ENCODE measurements around the gene ABHD2. TPM values are rescaled to one million over a fixed set of nuclear protein-coding genes. Genes with fewer than 3 reads are reported as not detected.

The ABHD2 gene
- total RNA-seq, 1 experiment from 2014 or later: 29.7 TPM

DNA sequence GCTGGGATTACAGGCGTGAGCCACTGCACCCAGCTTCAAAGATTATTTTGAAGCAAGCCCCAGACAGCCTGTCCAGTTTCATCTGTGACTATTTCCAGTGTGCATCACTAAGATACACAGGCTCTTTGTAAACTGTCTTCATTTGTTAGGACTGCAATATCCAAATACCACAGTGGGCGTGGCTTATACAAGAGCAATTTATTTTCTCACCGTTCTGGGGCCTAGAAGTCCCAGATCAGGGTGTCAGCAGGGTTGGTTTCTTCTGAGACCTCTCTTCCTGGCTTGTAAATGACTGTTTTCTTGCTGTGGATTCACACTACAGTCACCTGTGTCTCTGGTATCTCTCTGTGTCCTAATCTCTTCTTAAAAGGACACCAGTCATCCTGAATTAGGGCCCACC lies 73.4 kb downstream of the ABHD2 start:
- Mint-ChIP-seq H3K9me3 (no peaks in the 10 kb centered on the region), H3K27ac (no peak overlapping the region), H3K4me1 (peaks cover 18% of the 10 kb centered on the region), H3K4me3 (no peak overlapping the region), H3K27me3 (ENCODE audit: low read depth) (no peaks in the 10 kb centered on the region), H3K36me3 (peaks cover 7% of the 10 kb centered on the region)
- POLR2A ChIA-PET: no interaction called here
- no peak for DNase-seq (ENCODE audit: low spot score)
- no peak for ATAC-seq
- CTCF ChIA-PET: no interaction called here
- TF ChIP-seq, protein P1, sequence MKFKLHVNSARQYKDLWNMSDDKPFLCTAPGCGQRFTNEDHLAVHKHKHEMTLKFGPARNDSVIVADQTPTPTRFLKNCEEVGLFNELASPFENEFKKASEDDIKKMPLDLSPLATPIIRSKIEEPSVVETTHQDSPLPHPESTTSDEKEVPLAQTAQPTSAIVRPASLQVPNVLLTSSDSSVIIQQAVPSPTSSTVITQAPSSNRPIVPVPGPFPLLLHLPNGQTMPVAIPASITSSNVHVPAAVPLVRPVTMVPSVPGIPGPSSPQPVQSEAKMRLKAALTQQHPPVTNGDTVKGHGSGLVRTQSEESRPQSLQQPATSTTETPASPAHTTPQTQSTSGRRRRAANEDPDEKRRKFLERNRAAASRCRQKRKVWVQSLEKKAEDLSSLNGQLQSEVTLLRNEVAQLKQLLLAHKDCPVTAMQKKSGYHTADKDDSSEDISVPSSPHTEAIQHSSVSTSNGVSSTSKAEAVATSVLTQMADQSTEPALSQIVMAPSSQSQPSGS (CRISPR knock-in tag; IDR thresholded peaks at IDR 0.05; ENCODE audit: borderline replicate concordance, low read depth): no peak
- TF ChIP-seq NFYB (CRISPR knock-in tag; conservative IDR thresholded peaks at IDR 0.05; ENCODE audit: low read depth) (no peak), SP1 (CRISPR knock-in tag; conservative IDR thresholded peaks at IDR 0.05) (no peak)
- TF ChIP-seq, protein P2, sequence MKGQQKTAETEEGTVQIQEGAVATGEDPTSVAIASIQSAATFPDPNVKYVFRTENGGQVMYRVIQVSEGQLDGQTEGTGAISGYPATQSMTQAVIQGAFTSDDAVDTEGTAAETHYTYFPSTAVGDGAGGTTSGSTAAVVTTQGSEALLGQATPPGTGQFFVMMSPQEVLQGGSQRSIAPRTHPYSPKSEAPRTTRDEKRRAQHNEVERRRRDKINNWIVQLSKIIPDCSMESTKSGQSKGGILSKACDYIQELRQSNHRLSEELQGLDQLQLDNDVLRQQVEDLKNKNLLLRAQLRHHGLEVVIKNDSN (CRISPR knock-in tag; IDR thresholded peaks at IDR 0.05): no peak
- TF ChIP-seq, protein P3, sequence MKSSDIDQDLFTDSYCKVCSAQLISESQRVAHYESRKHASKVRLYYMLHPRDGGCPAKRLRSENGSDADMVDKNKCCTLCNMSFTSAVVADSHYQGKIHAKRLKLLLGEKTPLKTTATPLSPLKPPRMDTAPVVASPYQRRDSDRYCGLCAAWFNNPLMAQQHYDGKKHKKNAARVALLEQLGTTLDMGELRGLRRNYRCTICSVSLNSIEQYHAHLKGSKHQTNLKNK (CRISPR knock-in tag; IDR thresholded peaks at IDR 0.05): no peak
- TF ChIP-seq, protein P4, sequence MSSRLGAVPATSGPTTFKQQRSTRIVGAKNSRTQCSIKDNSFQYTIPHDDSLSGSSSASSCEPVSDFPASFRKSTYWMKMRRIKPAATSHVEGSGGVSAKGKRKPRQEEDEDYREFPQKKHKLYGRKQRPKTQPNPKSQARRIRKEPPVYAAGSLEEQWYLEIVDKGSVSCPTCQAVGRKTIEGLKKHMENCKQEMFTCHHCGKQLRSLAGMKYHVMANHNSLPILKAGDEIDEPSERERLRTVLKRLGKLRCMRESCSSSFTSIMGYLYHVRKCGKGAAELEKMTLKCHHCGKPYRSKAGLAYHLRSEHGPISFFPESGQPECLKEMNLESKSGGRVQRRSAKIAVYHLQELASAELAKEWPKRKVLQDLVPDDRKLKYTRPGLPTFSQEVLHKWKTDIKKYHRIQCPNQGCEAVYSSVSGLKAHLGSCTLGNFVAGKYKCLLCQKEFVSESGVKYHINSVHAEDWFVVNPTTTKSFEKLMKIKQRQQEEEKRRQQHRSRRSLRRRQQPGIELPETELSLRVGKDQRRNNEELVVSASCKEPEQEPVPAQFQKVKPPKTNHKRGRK (CRISPR knock-in tag; IDR thresholded peaks at IDR 0.05; ENCODE audit: borderline replicate concordance): no peak
- TF ChIP-seq, protein P5, sequence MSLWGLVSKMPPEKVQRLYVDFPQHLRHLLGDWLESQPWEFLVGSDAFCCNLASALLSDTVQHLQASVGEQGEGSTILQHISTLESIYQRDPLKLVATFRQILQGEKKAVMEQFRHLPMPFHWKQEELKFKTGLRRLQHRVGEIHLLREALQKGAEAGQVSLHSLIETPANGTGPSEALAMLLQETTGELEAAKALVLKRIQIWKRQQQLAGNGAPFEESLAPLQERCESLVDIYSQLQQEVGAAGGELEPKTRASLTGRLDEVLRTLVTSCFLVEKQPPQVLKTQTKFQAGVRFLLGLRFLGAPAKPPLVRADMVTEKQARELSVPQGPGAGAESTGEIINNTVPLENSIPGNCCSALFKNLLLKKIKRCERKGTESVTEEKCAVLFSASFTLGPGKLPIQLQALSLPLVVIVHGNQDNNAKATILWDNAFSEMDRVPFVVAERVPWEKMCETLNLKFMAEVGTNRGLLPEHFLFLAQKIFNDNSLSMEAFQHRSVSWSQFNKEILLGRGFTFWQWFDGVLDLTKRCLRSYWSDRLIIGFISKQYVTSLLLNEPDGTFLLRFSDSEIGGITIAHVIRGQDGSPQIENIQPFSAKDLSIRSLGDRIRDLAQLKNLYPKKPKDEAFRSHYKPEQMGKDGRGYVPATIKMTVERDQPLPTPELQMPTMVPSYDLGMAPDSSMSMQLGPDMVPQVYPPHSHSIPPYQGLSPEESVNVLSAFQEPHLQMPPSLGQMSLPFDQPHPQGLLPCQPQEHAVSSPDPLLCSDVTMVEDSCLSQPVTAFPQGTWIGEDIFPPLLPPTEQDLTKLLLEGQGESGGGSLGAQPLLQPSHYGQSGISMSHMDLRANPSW (CRISPR knock-in tag; conservative IDR thresholded peaks at IDR 0.05; ENCODE audit: low read depth): no peak
- TF ChIP-seq, protein P6, sequence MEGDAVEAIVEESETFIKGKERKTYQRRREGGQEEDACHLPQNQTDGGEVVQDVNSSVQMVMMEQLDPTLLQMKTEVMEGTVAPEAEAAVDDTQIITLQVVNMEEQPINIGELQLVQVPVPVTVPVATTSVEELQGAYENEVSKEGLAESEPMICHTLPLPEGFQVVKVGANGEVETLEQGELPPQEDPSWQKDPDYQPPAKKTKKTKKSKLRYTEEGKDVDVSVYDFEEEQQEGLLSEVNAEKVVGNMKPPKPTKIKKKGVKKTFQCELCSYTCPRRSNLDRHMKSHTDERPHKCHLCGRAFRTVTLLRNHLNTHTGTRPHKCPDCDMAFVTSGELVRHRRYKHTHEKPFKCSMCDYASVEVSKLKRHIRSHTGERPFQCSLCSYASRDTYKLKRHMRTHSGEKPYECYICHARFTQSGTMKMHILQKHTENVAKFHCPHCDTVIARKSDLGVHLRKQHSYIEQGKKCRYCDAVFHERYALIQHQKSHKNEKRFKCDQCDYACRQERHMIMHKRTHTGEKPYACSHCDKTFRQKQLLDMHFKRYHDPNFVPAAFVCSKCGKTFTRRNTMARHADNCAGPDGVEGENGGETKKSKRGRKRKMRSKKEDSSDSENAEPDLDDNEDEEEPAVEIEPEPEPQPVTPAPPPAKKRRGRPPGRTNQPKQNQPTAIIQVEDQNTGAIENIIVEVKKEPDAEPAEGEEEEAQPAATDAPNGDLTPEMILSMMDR (IDR thresholded peaks at IDR 0.05): no peak

DNA sequence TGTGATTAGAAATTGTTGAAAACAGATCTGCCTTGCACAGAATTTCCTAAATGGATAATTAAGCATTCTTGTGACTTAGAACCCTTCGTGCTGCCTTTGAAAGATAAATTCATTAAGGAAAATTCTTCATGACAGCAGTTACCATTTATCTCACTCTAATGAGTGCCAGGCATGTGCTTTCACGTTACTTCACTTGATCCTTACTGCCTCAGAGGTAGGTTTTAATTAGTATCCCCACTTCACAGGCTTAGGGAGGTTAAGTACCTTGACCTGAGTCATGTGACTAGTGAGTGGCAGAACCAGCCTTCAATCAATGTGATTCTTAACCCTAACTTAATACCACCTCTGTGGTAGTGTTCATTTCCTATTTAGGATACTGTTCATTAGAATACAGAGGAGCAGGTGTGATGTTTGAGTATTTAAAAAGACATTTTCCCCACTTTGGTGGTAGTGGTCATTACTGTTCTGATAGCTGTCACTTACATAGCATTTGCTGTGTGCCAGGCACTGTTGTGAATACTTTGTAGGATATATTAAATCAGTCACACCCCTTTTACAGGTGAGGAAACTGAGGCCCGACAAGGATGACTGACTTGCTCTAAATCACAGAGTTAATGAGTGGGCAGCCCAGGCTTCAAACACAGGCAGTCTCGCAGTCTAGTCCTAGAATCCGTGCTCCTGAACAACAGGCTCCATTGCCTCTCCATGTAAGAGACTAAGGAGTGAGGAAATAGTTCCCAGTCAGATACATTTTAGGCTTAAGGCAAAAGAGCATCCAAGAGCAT lies 75.2 kb downstream of the ABHD2 start:
- H3K27me3 Mint-ChIP-seq (ENCODE audit: low read depth): no peaks in the 10 kb centered on the region
- no peaks in the 10 kb centered on the region for H3K36me3 Mint-ChIP-seq
- H3K27ac Mint-ChIP-seq: no peak overlapping the region
- TF ChIP-seq SMAD4 (CRISPR knock-in tag; IDR thresholded peaks at IDR 0.05): no peak
- TF ChIP-seq, protein P7, sequence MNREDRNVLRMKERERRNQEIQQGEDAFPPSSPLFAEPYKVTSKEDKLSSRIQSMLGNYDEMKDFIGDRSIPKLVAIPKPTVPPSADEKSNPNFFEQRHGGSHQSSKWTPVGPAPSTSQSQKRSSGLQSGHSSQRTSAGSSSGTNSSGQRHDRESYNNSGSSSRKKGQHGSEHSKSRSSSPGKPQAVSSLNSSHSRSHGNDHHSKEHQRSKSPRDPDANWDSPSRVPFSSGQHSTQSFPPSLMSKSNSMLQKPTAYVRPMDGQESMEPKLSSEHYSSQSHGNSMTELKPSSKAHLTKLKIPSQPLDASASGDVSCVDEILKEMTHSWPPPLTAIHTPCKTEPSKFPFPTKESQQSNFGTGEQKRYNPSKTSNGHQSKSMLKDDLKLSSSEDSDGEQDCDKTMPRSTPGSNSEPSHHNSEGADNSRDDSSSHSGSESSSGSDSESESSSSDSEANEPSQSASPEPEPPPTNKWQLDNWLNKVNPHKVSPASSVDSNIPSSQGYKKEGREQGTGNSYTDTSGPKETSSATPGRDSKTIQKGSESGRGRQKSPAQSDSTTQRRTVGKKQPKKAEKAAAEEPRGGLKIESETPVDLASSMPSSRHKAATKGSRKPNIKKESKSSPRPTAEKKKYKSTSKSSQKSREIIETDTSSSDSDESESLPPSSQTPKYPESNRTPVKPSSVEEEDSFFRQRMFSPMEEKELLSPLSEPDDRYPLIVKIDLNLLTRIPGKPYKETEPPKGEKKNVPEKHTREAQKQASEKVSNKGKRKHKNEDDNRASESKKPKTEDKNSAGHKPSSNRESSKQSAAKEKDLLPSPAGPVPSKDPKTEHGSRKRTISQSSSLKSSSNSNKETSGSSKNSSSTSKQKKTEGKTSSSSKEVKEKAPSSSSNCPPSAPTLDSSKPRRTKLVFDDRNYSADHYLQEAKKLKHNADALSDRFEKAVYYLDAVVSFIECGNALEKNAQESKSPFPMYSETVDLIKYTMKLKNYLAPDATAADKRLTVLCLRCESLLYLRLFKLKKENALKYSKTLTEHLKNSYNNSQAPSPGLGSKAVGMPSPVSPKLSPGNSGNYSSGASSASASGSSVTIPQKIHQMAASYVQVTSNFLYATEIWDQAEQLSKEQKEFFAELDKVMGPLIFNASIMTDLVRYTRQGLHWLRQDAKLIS (CRISPR knock-in tag; IDR thresholded peaks at IDR 0.05; ENCODE audit: borderline replicate concordance): no peak
- no peak for TF ChIP-seq SOX15 (CRISPR knock-in tag; IDR thresholded peaks at IDR 0.05)
- TF ChIP-seq JAZF1 (CRISPR knock-in tag; IDR thresholded peaks at IDR 0.05): no peak
- TF ChIP-seq FOXJ3 (CRISPR knock-in tag; IDR thresholded peaks at IDR 0.05; ENCODE audit: borderline replicate concordance): no peak
- TF ChIP-seq RORB (CRISPR knock-in tag; IDR thresholded peaks at IDR 0.05): no peak
- no peak for TF ChIP-seq NFATC4 (CRISPR knock-in tag; IDR thresholded peaks at IDR 0.05)
- no peak for TF ChIP-seq ZNF396 (CRISPR knock-in tag; IDR thresholded peaks at IDR 0.05; ENCODE audit: borderline replicate concordance)
- DNase-seq (ENCODE audit: low spot score) (no peak), ATAC-seq (no peak)
- ChIA-PET POLR2A (no interaction called here), CTCF (interaction anchor here (2.0 kb wide), 1 partner anchor 34 kb away, joined by 6 read pairs; no protein-coding TSS in a partner anchor)
- H3K4me3 Mint-ChIP-seq: no peak overlapping the region
- H3K4me1 Mint-ChIP-seq: peaks cover 22% of the 10 kb centered on the region
- no peaks in the 10 kb centered on the region for H3K9me3 Mint-ChIP-seq
